Hepatic stellate cell (primary cell): ENCODE data around the gene PLEKHA7.

Experiments
- DNase-seq: peaks from one replicate; pipeline ENCODE4 v3.0.0; 2011; ENCODE audit warnings: low spot score

PLEKHA7 gene

DNA sequence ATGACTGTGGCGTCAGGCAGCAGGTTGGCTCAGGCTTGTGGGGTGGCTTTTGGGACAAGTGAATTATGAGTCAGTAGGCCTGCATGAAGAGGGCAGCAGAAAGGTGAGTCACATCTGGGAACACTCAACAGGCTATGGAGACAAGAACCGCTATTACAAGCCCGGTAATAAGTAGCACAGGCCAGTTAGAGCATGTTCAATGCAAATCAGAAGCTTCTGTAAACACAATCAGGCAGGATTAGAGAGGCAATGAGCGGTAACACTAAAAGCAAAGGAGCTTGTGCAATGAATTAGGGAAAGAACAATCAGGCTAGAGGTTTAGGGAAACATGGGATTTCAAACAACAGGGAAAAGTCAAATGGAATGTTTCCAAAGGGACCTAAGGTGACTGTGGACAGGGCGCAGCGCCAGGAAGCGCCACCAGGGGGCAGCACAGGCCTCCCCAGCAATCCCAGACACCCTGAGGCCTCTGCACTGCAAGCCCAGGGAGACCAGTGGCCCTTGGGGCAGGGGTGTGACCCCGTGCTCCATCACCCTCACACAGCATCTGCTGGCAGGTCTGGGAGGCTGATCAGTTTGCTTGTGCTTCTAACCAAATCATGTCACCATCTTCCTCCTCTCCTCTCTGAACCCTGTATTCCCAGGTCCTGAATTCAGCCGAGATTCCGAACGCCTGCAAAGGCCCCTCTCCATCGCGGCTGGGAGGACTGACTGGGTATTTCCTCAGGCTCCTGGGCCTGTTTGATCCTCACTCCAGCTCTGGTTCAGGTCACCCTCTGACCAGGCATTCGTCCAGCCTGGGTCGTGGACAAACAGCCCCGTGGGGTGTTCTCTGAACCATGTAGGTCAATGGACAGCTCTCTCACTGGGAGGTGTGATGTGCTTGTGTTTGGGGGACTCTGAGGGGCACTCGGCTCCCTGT lies 225.8 kb downstream of the PLEKHA7 start:
- DNase-seq, result peak; percentile 80

- DNase-seq, result no peak
Observed at GRCh38 chr11:16787035-16787742, 227.0 kb downstream of the PLEKHA7 start.

DNA sequence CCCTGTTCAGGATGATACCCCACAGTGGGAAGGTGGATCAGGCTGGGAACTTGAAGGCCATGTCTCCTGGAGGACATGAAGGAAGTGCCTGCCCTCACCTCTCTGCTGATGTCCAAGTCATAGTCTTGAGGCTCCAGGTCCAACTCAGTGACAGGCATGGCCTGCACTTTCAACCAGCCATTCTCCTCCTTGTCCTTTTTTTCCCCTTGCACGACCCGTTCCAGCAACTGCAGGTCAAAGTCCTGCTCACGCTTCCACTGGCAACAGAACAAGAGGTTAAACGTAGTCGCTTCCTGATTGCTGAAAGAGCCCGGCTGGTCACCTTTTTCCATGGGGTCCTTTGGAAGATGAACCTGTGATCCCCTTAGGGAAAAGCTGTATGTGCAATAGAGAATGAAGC lies 228.1 kb downstream of the PLEKHA7 start:
- DNase-seq, result no peak

GRCh38 chr11:16785520-16786128 lies 228.6 kb downstream of the PLEKHA7 start:
- peak; percentile 92 for DNase-seq

GRCh38 chr11:16784666-16785065 lies 229.5 kb downstream of the PLEKHA7 start:
- no peak for DNase-seq

DNA sequence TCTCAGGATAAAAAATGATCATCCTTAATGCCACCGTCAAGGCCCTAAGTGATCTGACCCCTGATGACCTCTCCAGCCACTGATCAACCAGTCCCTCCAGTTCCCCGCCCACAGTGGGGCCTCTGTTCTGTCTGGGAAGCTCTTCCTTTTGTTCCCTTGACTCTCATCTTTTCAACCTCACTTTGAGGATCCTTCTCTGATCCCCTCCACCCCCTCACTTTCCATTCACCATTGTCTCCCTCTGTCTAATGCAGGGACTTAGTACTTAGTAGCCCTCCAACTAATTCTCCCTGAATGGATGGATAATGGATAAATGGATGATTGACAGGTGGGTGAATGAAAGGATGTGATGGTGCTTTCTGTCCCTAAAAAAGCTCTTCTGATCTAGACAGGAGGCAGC lies 230.1 kb downstream of the PLEKHA7 start:
- DNase-seq, result no peak

DNA sequence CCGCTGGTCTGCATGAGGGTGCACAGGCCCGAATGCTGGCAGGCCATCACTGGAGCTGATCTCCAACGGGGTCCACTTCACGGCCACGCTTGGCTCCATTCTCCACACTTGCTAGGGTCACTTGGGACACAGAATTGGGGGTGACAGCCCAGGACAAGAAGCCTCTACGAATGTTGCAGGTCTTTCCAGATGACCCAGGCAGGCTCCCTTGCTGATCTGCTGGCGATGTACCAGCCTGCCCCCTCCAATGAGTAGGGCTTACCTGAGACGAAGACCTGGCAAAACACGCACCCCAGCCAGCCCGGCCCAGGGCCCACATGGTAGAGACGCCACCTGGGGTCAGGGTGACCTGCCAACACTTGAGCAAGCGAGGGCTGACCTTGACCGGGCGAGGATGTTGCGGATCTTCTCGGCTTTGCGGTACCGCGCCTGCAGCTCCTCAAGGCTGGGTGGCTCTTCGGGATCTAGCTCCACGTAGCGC lies 230.9 kb downstream of the PLEKHA7 start:
- DNase-seq, result no peak

GRCh38 chr11:16781936-16782919 lies 232.0 kb downstream of the PLEKHA7 start:
- DNase-seq, result no peak

- no peak for DNase-seq
Observed at GRCh38 chr11:16780698-16781550, 233.3 kb downstream of the PLEKHA7 start.

DNA sequence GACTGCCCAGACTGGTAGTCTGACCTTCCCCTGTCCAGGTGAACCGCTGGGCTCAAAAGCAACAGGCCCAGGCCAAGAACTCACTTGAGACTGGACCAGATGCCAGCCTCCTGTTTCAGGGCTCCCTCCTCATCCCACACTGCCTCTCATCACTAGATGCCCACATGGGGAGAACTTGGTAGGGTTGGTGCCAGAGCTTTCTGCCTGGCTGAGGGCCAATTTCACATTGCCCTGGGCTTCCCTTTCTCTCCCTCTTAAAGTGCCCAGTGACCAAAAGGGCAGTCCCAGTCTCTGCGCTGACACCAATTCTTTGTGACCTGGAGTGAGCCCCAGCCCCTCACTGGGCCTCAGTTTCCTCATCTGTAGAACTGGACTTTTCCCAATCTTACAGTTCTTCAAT lies 234.1 kb downstream of the PLEKHA7 start:
- no peak for DNase-seq

DNA sequence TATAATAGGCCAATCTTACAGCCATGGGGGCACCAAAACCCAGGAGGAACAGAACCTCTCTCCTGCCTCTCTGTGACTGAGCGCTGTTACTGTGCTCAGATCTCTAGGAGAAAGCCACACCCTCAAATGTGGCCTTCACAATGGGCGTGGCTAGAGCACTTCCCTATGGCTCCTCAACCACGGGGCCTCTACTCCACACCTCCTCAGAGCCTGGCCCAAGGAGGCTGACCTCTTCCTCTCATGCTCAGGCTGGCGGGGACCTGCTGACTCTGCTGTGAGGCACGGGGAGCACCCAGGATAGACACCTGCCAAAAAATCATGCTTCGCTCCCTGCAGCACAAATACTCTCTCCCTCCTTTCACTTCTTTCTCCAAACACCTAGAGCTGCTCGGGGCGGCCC lies 234.8 kb downstream of the PLEKHA7 start:
- no peak for DNase-seq

DNA sequence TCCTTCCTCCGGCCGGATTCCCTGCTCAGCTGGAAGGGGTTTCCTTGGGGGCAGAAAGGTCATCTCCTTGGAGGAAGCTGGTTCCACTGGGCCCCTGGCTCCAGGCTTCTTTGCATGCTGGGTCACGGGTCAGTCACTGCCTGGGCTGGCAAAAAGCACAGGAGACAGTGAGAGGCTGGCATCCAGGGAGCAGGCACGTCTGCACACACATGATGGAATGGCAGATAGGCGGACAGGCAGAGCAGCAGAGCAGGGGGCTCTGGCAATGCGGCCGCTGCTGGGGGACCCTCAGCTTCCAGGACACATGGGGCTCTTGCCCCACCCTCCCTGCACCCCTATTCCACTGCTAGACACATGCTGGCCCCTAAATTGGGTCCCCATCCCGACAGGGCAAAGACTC lies 235.3 kb downstream of the PLEKHA7 start:
- no peak for DNase-seq

DNA sequence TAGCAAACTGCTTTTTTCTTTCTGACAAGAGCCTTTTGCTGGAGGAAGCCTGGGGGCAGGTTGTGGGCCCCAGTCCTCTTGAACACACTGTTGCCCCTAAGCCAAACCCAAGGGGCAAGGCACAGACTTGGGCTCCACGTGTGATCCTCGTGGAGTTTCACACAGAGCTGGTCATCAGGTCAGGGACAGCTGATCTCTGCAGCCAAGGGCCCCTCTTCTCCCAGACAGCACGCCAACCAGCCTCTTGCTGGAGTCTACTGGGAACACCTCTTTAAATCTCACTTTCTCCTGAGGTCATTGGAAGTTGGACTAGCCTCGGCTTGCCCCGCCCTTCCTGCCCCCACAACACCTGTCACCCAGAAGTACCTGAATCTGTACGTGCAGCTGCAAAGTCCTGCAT lies 235.9 kb downstream of the PLEKHA7 start:
- no peak for DNase-seq

DNA sequence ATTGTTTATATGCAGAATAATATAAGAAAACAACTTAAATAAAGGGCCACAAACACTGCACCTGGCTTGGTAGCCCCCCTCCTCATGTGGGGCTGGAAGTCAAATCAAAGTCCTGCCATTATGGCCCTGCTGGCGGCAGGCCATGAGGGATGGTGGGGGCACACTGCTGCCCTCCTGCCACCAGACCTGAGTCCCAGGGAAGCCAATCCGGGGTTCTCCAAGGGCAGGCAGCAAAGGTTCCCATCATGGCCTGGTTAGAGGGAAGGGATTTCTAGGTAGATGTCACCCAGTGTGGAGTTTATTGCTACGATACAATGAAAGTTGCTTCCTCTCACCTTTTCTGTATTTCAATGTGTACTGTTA lies 236.6 kb downstream of the PLEKHA7 start:
- no peak for DNase-seq

- DNase-seq, result no peak
Observed at GRCh38 chr11:16776711-16777612, 237.3 kb downstream of the PLEKHA7 start.

- DNase-seq, result no peak
Observed at GRCh38 chr11:16775614-16776283, 238.5 kb downstream of the PLEKHA7 start.

DNA sequence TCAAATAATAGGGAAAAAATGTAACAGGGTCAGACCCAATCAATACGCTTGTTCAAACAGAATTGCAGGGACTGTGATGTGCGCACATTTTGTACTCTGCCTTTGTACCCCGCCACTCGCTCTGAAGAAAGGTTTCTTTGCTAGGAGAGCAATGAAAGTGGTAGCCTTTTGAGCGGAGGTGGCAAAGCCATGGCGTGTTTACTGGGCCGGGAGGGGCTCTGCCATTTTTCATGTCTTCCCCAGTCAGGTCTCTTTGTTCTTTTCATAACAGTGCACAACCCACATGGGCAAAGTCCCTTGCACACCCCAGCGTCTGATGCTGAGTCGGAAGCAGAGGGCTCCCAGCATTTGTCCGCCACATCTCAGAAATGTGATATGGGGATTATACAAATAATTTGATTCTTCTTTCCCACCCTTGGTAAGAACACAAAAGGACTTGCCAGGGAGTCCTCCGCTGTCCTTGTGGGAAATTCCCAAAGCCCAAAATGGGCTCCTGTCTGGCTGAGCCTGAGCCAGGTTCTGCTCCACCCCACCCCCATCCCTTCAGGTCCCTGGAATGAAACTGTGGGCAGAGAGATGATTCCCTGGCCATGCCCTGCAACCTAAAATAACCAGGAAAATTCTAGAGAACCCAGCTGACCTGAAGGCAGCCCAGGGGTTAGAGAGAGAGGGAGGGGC lies 239.1 kb downstream of the PLEKHA7 start:
- DNase-seq, result no peak
